Heart left ventricle (tissue), 13 donors: ENCODE results near the gene RNF31.

Experiments used
- POLR2A ChIP-seq, 2 donors: fragments of 450-650 bp; IDR thresholded peaks; one replicate each; pipeline ENCODE4 v1.6.1; 2017; ENCODE audit warnings: antibody characterized with exemption in 2 of 2, mild to moderate bottlenecking in 2 of 2, moderate library complexity in 2 of 2
- TF ChIP-seq, protein P1 (sequence below), 12 donors: fragments of 200-600 bp; sonication (generic) in 4 of 12; IDR thresholded peaks; one replicate each; pipeline versions ENCODE4 v1.5.0 to v1.8.0; 2018 to 2022; ENCODE audit warnings: antibody characterized with exemption in 12 of 12, mild to moderate bottlenecking in 5 of 12
- donor health status: ischemic (EF 13 %, LVEDD 7.1; RV severe dilation, severe dysfunction).
- donor health status: DM: no; HTN: yes; CAD: no.
- donor health status: DM: no; HTN: no; CAD: no.
- donor health status: ischemic (EF 25% LVEDD 6.9; RV normal size, moderate dysfunction).
- donor health status: ischemic (EF 25% LVEDD 5.7; RV mildly dilated, moderate dysfunction).
- donor health status: ischemic (EF 35%, LVEDD 5.7; RV mildly dilated, moderate dysfunction).
- donor health status: nonischemic (EF 11% LVEDD 7.7; RV severe dilation, severe dysfunction).
- donor health status: DM: yes; HTN: yes; CAD: no.
- donor health status: PGD.
- donor health status: ischemic (EF 29% LVEDD 5.4; RV normal size, mild dysfunction).
- donor health status: nonischemic (EF 23%, LVEDD 6.1; RV moderate dilation, normal function).

GRCh38 chr14:24183014-24183481 is 35.8 kb downstream of the RNF31 start:
- TF ChIP-seq, protein P1, sequence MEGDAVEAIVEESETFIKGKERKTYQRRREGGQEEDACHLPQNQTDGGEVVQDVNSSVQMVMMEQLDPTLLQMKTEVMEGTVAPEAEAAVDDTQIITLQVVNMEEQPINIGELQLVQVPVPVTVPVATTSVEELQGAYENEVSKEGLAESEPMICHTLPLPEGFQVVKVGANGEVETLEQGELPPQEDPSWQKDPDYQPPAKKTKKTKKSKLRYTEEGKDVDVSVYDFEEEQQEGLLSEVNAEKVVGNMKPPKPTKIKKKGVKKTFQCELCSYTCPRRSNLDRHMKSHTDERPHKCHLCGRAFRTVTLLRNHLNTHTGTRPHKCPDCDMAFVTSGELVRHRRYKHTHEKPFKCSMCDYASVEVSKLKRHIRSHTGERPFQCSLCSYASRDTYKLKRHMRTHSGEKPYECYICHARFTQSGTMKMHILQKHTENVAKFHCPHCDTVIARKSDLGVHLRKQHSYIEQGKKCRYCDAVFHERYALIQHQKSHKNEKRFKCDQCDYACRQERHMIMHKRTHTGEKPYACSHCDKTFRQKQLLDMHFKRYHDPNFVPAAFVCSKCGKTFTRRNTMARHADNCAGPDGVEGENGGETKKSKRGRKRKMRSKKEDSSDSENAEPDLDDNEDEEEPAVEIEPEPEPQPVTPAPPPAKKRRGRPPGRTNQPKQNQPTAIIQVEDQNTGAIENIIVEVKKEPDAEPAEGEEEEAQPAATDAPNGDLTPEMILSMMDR (IDR thresholded peaks at IDR 0.05): no peak
- no peak for TF ChIP-seq POLR2A (IDR thresholded peaks at IDR 0.05)
